ENCODE data around the gene SF3B3.

The SF3B3 gene

GRCh38 chr16:70602831-70603230, 79.2 kb downstream of the SF3B3 start:
- ChIA-PET POLR2A (interaction anchor here (0.9 kb wide), 1 partner anchor 10 kb away, joined by 3 read pairs; no protein-coding TSS in a partner anchor), CTCF (interaction anchor here (0.6 to 1.3 kb wide), 3 partner anchors 12 to 253 kb away, joined by 3 read pairs; no protein-coding TSS in a partner anchor)
- TF ChIP-seq ZNF384 (IDR thresholded peaks at IDR 0.05) (no peak), SP1 (IDR thresholded peaks at IDR 0.05) (no peak), HDGF (IDR thresholded peaks at IDR 0.05; ENCODE audit: borderline replicate concordance) (no peak), BHLHE40 (IDR thresholded peaks at IDR 0.05; ENCODE audit: borderline replicate concordance) (no peak), LEF1 (IDR thresholded peaks at IDR 0.05; ENCODE audit: borderline replicate concordance) (no peak), ARNT (IDR thresholded peaks at IDR 0.05) (no peak), NFRKB (IDR thresholded peaks at IDR 0.05) (no peak), CTBP1 (IDR thresholded peaks at IDR 0.05; ENCODE audit: borderline replicate concordance) (no peak), FOXM1 (IDR thresholded peaks at IDR 0.05; ENCODE audit: borderline replicate concordance) (no peak), L3MBTL2 (conservative IDR thresholded peaks at IDR 0.05) (no peak), TARDBP (IDR thresholded peaks at IDR 0.05) (no peak), SUZ12 (IDR thresholded peaks at IDR 0.05) (no peak), FOXK2 (IDR thresholded peaks at IDR 0.05) (no peak), PKNOX1 (IDR thresholded peaks at IDR 0.05) (no peak), FOXA1 (IDR thresholded peaks at IDR 0.05) (no peak), ELF4 (IDR thresholded peaks at IDR 0.05) (no peak)
- DNase-seq (ENCODE audit: extremely low spot score), result no peak

- ChIA-PET CTCF (no interaction called here), POLR2A (no interaction called here)
- DNase-seq (ENCODE audit: extremely low spot score), result no peak
- TF ChIP-seq ARNT (IDR thresholded peaks at IDR 0.05) (no peak), BHLHE40 (IDR thresholded peaks at IDR 0.05; ENCODE audit: borderline replicate concordance) (no peak), HDGF (IDR thresholded peaks at IDR 0.05; ENCODE audit: borderline replicate concordance) (no peak), SP1 (IDR thresholded peaks at IDR 0.05) (no peak), L3MBTL2 (conservative IDR thresholded peaks at IDR 0.05) (no peak), SUZ12 (IDR thresholded peaks at IDR 0.05) (no peak), TARDBP (IDR thresholded peaks at IDR 0.05) (no peak)
These were observed 81.0 kb downstream of the SF3B3 start for GRCh38 chr16:70604407-70605282.

- TF ChIP-seq FOXK2 (IDR thresholded peaks at IDR 0.05) (no peak), ZNF384 (IDR thresholded peaks at IDR 0.05) (no peak), PKNOX1 (IDR thresholded peaks at IDR 0.05) (no peak), HDGF (IDR thresholded peaks at IDR 0.05; ENCODE audit: borderline replicate concordance) (no peak), BHLHE40 (IDR thresholded peaks at IDR 0.05; ENCODE audit: borderline replicate concordance) (no peak)
- CTCF ChIA-PET, result no interaction called here
- no peak for DNase-seq (ENCODE audit: extremely low spot score)
- POLR2A ChIA-PET, result no interaction called here
These were observed 81.7 kb downstream of the SF3B3 start for GRCh38 chr16:70605283-70605657.

GRCh38 chr16:70608521-70608920, 84.9 kb downstream of the SF3B3 start:
- DNase-seq (ENCODE audit: extremely low spot score), result no peak
- TF ChIP-seq LEF1 (IDR thresholded peaks at IDR 0.05; ENCODE audit: borderline replicate concordance) (no peak), SP1 (IDR thresholded peaks at IDR 0.05) (no peak), ARNT (IDR thresholded peaks at IDR 0.05) (no peak)
- POLR2A ChIA-PET, result no interaction called here
- CTCF ChIA-PET, result no interaction called here

- ChIA-PET CTCF (no interaction called here), POLR2A (no interaction called here)
- DNase-seq (ENCODE audit: extremely low spot score), result no peak
- no peak for TF ChIP-seq SUZ12 (IDR thresholded peaks at IDR 0.05)
- TF ChIP-seq FOXA1 (IDR thresholded peaks at IDR 0.05), result no peak
- TF ChIP-seq LEF1 (IDR thresholded peaks at IDR 0.05; ENCODE audit: borderline replicate concordance), result no peak
- TF ChIP-seq PKNOX1 (IDR thresholded peaks at IDR 0.05), result no peak
- no peak for TF ChIP-seq FOXK2 (IDR thresholded peaks at IDR 0.05)
- TF ChIP-seq FOXM1 (IDR thresholded peaks at IDR 0.05; ENCODE audit: borderline replicate concordance), result no peak
- no peak for TF ChIP-seq ELF4 (IDR thresholded peaks at IDR 0.05)
- no peak for TF ChIP-seq SP1 (IDR thresholded peaks at IDR 0.05)
- no peak for TF ChIP-seq TARDBP (IDR thresholded peaks at IDR 0.05)
- no peak for TF ChIP-seq ARNT (IDR thresholded peaks at IDR 0.05)
- TF ChIP-seq L3MBTL2 (conservative IDR thresholded peaks at IDR 0.05), result no peak
- TF ChIP-seq ZNF384 (IDR thresholded peaks at IDR 0.05), result no peak
- TF ChIP-seq HDGF (IDR thresholded peaks at IDR 0.05; ENCODE audit: borderline replicate concordance), result no peak
- no peak for TF ChIP-seq NFRKB (IDR thresholded peaks at IDR 0.05)
- no peak for TF ChIP-seq CTBP1 (IDR thresholded peaks at IDR 0.05; ENCODE audit: borderline replicate concordance)
- TF ChIP-seq BHLHE40 (IDR thresholded peaks at IDR 0.05; ENCODE audit: borderline replicate concordance), result no peak
These were observed 86.9 kb downstream of the SF3B3 start for GRCh38 chr16:70610273-70611223.

- no peak for TF ChIP-seq NFRKB (IDR thresholded peaks at IDR 0.05)
- TF ChIP-seq FOXM1 (IDR thresholded peaks at IDR 0.05; ENCODE audit: borderline replicate concordance), result no peak
- TF ChIP-seq LEF1 (IDR thresholded peaks at IDR 0.05; ENCODE audit: borderline replicate concordance), result no peak
- TF ChIP-seq SP1 (IDR thresholded peaks at IDR 0.05), result no peak
- TF ChIP-seq L3MBTL2 (conservative IDR thresholded peaks at IDR 0.05), result no peak
- no peak for TF ChIP-seq HDGF (IDR thresholded peaks at IDR 0.05; ENCODE audit: borderline replicate concordance)
- TF ChIP-seq ARNT (IDR thresholded peaks at IDR 0.05), result no peak
- no peak for TF ChIP-seq ELF4 (IDR thresholded peaks at IDR 0.05)
- no peak for TF ChIP-seq ZNF384 (IDR thresholded peaks at IDR 0.05)
- no peak for TF ChIP-seq PKNOX1 (IDR thresholded peaks at IDR 0.05)
- TF ChIP-seq CTBP1 (IDR thresholded peaks at IDR 0.05; ENCODE audit: borderline replicate concordance), result no peak
- TF ChIP-seq BHLHE40 (IDR thresholded peaks at IDR 0.05; ENCODE audit: borderline replicate concordance), result no peak
- CTCF ChIA-PET, result interaction anchor here (0.6 kb wide), 1 partner anchor 329 kb away, joined by 3 read pairs; no protein-coding TSS in a partner anchor
- no peak for DNase-seq (ENCODE audit: extremely low spot score)
- POLR2A ChIA-PET, result no interaction called here
These were observed 87.6 kb downstream of the SF3B3 start for GRCh38 chr16:70611224-70611598.
